HG03571 (cell line): ENCODE measurements around the gene PCDH9.
"Not testable (repeated sequence)": the region's sequence is repeated elsewhere in the genome, so short reads cannot be mapped to it uniquely, and the experiment has no call there.

Experiments
- ATAC-seq: cut with Tn5 transposase; IDR thresholded peaks from one replicate; pipeline ENCODE4 v1.9.1; 2021; ENCODE audit not compliant: unreplicated experiment

Gene PCDH9

DNA sequence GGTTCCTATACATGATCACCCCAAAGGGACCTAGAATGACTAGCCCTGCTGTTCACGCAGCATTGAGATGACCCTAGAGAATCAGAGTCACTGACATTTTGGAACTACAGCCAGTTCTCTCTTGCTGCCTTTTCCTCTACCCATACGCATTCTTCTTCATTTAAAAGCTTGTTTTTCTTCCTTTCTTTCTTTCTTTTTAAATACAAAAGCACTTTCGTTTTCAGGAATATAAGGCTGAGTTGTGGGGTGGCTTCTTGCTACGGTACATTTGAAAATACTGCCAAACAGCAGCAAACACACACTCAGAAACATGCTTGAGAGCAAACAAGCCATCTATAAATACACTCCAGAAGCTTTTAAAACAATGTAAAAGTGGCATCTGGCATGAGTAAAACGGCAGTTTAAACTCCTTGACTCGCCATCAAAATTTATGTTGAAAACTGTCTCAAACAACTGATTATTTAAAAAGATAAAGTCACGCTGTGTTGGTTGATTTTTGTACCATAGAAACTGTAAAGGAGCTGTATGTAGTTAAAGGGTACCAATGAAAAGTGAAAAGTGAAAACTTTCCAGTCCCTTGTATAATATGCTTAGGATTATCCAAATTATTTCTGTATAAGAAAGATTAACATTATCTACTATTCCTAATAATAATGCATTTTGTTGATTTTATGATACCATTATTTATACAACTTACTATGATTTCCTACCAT is 95.6 kb downstream of the PCDH9 start:
- no peak for ATAC-seq

DNA sequence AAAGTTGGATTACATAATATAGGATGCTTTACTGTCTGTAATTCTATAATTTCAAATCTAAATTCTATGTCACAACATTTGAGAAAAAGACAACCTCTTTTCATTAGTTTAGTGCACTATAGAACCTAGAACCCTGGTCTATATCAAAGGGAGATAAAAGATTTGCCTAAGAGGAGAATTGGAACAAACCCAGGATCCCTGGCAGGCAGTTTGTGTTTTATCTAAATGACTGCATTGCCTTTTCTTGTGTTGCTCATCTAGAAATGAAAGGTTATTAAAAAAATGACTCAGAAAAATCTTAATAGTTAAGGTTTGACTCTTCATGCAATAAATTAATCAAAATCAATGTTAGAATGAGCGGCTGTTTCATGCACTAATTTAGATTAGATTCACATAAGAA is 96.7 kb downstream of the PCDH9 start:
- no peak for ATAC-seq

DNA sequence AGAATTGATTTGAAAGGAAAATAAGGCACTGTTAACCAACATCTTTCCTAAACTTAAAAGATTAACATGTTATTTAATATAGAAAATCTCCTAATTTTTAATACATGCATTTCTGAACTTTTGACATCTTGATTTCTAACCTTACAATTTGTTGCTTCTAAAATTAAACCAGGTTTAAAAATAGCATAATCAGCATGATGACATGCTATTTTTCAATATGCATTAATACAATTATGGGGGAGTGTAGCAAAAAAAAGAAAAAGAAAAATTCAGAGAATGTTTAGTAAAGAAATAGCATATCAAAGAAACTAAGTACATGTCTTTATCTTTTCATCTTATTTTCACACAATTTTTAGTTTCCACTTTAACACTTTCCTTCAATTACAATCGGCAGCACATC is 98.7 kb downstream of the PCDH9 start:
- no peak for ATAC-seq

DNA sequence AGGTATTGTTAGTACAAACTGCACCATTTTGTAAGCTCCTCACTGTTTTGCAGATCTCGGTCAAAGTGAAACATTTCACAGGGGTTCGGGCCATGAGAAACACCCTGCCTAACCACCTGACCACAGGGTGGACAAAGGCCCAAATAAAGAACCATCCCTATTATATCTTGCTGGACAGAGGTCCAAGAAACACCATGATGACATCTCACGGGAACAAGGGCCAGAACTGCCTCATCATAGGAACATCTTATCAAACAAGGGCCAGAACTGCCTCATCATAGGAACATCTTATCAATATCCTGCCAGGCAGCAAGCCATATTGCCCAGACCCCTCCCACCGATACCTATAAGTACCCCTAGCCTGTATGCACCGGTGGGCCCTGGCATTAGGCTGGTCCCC is 99.7 kb downstream of the PCDH9 start:
- no peak for ATAC-seq

GRCh38 chr13:67128136-67128535 is 102.0 kb downstream of the PCDH9 start:
- no peak for ATAC-seq

DNA sequence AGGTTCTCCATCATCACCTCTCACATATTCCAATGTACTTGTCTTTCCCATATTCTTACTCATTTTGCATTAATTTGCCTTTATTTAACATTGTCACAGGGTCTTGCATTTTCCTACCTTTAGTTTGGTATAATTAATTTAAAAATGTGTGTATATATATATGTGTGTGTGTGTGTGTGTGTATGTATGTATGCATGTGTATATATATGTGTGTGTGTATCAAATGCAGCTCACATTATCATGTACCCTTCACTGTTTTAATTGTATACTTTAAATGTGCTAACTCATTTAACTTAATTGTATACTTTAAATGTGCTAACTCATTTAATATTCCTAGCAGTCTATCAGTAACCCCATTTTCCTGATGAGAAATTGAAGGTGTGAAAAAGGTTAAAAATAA is 104.5 kb downstream of the PCDH9 start:
- ATAC-seq = no peak

DNA sequence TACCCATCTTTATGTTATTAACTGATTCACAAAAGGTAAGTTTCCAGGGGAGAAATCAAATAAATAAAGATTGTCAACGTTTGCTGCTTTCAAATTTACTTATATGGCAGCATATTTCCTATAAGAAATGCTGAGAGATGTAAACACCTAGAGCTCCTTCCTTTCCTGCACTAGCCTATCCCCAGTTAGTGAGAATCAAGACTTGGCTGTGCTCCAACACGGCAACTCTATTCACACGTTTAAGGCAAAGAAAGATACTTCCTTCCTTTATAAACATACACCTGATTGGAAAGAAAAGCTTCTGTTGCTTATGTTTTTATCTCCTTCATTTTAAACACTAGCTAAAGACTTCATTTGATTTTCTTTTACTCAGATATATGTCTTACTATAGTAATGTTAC is 107.0 kb downstream of the PCDH9 start:
- ATAC-seq = no peak

GRCh38 chr13:67122251-67122650 is 107.9 kb downstream of the PCDH9 start:
- ATAC-seq = no peak

- ATAC-seq = no peak
Observed at GRCh38 chr13:67120872-67121531, 109.1 kb downstream of the PCDH9 start.

DNA sequence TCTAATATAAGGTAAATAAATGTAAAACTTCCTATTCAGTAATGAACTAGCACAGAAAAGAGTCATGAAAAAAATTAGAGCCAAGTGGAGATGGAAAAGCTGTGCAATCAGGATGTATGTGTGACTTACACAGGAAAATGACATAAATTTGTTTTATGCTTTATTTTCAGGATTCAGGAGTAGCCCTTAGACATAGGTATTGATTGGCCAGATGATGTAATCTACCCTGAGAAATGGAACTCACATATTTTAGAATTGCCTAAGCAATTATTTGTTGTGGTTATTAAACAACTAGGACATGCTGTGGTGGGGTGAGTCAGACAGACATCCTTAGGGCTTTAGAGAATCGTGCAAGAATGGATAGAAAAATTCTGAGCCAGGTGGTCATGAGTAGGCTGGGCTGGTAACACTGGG is 110.6 kb downstream of the PCDH9 start:
- no peak for ATAC-seq

DNA sequence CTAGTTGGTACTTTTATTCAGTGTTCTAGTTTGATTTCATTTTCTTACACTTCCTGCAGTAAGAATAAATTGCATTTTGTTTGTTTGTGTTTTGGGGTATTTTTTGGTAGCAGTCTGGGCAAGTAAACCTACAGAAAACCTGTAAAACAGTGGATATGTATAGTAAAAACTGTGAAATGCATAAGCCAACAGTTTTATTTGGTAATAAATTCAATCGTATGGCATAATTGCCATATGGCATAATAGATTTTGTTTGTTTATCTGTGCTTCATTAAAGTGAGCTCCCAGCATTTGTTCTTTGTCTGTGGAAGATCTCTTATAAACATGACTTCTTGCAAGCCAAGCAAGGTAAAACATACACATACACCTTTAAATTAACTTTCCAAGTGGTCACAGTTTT is 111.9 kb downstream of the PCDH9 start:
- no peak for ATAC-seq

DNA sequence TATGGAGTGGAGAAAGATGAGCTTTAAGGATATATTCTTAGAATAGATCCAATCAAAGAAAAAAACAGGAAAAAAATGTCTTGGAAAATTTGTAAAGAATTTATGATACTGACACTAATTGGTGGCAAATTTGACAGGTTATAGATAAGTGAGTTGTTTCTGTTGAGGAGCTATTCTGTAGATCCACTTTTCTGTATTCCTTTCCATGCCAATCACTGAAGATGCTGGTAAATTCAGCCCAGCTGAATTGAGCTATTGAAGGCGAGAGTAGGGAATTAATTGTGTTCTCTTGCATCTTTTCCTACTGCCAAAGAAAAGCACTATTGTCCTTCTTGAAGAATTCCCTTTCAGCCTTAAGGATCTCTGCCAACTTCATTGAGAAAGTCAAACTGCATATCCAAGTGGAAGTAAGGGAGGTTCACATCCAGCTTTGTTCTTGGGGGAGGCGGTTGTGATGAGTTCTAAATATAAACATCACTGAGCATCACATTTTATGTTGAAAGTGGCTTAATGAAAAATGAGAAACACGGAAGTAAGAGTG is 113.1 kb downstream of the PCDH9 start:
- no peak for ATAC-seq

DNA sequence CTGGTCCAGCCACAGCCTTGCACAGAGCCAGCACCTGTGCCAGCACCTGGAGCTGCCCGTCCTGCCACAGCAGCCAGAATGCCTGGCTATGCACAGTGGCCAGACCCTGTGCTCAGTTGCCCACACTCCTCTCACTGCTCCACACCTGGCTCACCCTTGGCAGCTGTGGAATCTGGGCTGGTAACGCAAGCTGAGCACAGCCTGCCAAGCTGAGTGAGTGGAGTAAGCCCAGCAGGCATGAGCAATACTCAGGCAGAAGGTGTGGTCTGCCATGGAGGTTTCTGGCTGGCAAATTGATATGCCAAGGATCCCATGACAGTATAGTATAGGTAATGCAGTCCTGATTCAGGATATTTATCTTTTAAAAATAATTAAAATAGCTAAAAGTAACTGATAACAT is 122.2 kb downstream of the PCDH9 start:
- no peak for ATAC-seq

GRCh38 chr13:67106502-67107057 is 123.6 kb downstream of the PCDH9 start:
- no peak for ATAC-seq

DNA sequence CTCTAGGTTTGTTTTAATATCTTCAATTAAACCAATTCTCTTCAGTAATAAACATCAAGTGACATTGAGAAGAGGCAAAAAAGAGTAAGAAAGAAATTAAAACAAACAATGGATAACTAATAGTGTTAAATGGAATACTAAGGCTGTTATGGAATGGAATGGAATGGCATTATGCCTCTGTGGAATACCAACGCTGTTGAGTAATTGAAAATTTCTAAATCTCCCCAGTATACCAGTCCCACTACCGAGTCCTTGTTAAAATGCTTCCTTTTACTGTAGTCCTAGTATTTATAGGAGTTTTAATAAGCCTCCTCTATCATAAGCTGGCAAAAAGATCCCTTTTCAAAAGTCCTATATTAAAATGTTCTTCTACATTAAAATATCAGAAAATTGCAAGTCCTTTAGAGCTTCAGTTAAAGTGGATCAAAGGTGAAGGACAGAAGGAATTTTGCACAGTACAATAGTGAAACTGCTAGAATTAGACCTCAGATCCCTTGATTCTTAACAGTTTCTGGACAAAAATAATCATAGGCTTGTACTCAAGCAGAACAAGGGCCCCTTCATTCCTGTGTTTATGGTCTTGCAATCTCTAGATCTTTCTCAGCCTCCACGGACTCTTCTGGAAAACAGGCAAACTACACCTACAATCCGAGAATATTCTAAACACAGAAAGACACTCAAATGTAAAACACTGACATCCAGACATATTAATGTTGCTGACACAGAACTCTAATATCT is 128.2 kb downstream of the PCDH9 start:
- no peak for ATAC-seq

DNA sequence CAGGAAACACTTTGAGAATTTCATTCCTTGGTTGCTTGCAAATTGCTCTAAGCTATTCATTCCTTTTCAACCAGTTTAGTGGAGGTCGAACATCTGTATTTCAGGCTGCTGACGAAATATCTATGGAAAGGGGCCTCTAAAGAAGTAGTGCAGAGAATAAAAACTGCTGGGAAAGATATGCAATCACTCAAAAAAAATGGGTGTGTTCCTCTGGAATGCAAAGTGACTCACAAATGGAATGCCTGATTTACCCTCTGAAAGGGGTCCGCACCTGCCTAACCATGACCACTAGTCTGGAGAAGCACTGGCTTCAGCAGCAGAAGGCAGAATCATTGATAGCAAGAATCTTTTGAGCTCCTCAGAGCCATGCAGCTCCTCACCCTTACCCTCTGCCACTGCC is 129.4 kb downstream of the PCDH9 start:
- ATAC-seq = no peak

DNA sequence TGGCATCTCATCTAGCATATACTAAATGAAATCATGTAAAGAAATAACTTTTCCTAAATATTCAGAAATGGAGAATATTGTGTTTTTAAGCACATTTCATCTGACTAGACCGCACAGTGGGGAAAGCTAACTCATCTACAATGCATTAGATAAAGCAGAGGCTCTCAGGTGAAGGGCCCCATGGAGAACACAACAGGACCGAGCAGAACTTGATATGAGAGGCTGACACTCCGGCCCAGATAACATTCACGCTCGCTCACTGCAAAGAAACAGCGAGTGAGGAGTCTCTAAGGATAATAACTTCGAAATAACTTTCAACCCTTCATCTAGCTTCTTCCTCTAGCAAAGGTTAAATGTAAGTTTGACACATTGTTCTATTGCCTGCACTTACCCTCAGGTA is 130.6 kb downstream of the PCDH9 start:
- no peak for ATAC-seq

DNA sequence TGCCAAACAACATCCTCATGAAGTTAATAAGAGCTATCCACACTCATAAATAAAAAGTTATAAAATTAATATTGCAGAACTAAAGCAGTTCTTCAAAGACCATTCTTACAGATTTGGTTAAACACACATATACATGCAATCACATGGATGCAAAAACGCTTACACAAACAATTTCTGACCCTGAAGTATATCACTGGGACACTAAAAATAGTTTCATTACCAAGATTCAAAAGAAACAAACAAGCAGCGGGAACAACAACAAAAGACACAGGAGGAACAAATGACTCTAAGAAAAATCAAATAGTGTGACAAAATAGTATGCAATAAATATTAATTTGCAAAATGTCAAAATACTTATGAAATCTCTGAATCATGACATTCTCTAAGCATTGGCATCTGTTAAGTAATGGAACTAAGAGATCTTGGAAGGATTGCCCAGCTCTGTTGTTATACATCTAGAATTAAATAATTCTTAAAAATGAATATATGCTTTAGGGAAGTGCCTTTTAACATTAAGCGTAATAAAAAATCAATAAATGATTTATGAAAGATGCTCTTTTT is 132.2 kb downstream of the PCDH9 start:
- no peak for ATAC-seq

- ATAC-seq = not testable (repeated sequence)
Observed at GRCh38 chr13:67096893-67097292, 133.2 kb downstream of the PCDH9 start.

DNA sequence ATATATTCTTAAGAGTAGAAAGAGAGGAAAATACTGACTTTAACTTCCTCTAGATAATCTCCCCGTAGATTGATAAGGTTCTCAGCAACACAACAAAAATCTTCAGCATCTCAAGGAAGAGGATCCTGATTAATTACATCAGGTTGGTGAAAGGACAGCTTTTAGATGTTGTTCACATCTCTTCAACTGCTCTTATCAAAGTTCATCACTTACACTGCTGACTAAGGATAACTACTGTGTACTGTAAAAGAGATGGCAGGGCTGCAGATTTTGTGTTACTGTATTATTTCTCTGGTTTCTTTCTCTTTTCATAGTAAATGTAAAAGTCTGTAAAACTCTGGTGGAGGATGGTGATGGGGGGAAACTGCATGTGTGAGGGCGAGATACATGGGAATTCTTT is 133.7 kb downstream of the PCDH9 start:
- ATAC-seq = no peak

GRCh38 chr13:67095621-67096020 is 134.5 kb downstream of the PCDH9 start:
- no peak for ATAC-seq
